Gastroesophageal sphincter (tissue), 4 donors: ENCODE results near the gene SST. TPM values are rescaled to one million over a fixed set of nuclear protein-coding genes. Genes with fewer than 3 reads are reported as not detected.

ENCODE experiments used
- ATAC-seq: fragments of 150-250 bp; one replicate; pipeline ENCODE4 v1.9.1; 2016; ENCODE audit warnings: mild to moderate bottlenecking, moderate library complexity
- H3K27ac ChIP-seq, 4 donors: fragments of 200-600 bp; sonication (generic) in 3 of 4; 1 replicate in 3 of 4; 2 replicates in 1 of 4; pipeline ENCODE4 v1.5.1; 2016 to 2019
- H3K27me3 ChIP-seq: fragments of 200-600 bp; sonication (generic); one replicate; pipeline ENCODE4 v1.5.1; 2019
- H3K36me3 ChIP-seq, 2 donors: fragments of 200-600 bp; sonication (generic); one replicate each; pipeline ENCODE4 v1.5.1; 2019; ENCODE audit warnings: control low read depth in 1 of 2
- H3K4me1 ChIP-seq, 3 donors: fragments of 200-600 bp; sonication (generic); 1 replicate in 2 of 3; 2 replicates in 1 of 3; pipeline ENCODE4 v1.5.1; 2016 to 2019; ENCODE audit warnings: control low read depth in 2 of 3
- H3K4me3 ChIP-seq, 2 donors: fragments of 200-600 bp; sonication (generic); one replicate each; pipeline ENCODE4 v1.5.1; 2019; ENCODE audit warnings: mild to moderate bottlenecking in 1 of 2, moderate library complexity in 1 of 2
- H3K9me3 ChIP-seq, 3 donors: fragments of 200-600 bp; sonication (generic); one replicate each; pipeline ENCODE4 v1.5.1; 2017 to 2019; ENCODE audit warnings: control low read depth in 2 of 3
- EP300 ChIP-seq: sonication (generic); formaldehyde crosslinking; IDR thresholded peaks from one replicate; pipeline ENCODE4 v1.6.1; 2017; ENCODE audit warnings: antibody characterized with exemption, mild to moderate bottlenecking
- POLR2A ChIP-seq, 2 donors: fragments of 450-650 bp; IDR thresholded peaks; one replicate each; pipeline ENCODE4 v1.6.1; 2017; ENCODE audit warnings: antibody characterized with exemption in 2 of 2, mild to moderate bottlenecking in 2 of 2, moderate library complexity in 1 of 2
- POLR2AphosphoS5 ChIP-seq: sonication (generic); formaldehyde crosslinking; IDR thresholded peaks from one replicate; pipeline ENCODE4 v1.6.1; 2017; ENCODE audit warnings: antibody characterized with exemption
- WGBS, 2 donors: methylation state at CpG; one replicate each; pipeline ENCODE4 v1.1.5; 2018; ENCODE audit warnings: low coverage in 1 of 2; 5-methylcytosine and 5-hydroxymethylcytosine counted together
- total RNA-seq, 4 donors: library from RNA; depleted of rRNA; stranded (reverse); fragments of >200 nt; gene quantifications; one replicate each; pipeline ENCODE4 v1.1.0, GENCODE V29; 2016
- TF ChIP-seq, protein P1 (sequence below), 4 experiments: fragments of 200-600 bp in 2 of 4; fragments of 450-650 bp in 2 of 4; sonication (generic) in 1 of 4; IDR thresholded peaks; one replicate each; pipeline ENCODE4 v1.5.1; 2017 to 2019; ENCODE audit warnings: antibody characterized with exemption in 4 of 4, mild to moderate bottlenecking in 2 of 4, moderate library complexity in 2 of 4

SST gene
- total RNA-seq, 4 donors from 2014 or later, result 0.81 to 2.2 (median 1.2) TPM; not detected in 1

- Histone ChIP-seq H3K36me3 (no peaks in the 10 kb centered on the region), H3K4me1 (no peaks in the 10 kb centered on the region), H3K4me3 (no peak overlapping the region), H3K27me3 (peaks cover 39% of the 10 kb centered on the region), H3K27ac (no peak overlapping the region), H3K9me3 (no peaks in the 10 kb centered on the region)
- TF ChIP-seq POLR2AphosphoS5 (no peak), EP300 (no peak), POLR2A (IDR thresholded peaks at IDR 0.05) (no peak)
- TF ChIP-seq, protein P1, sequence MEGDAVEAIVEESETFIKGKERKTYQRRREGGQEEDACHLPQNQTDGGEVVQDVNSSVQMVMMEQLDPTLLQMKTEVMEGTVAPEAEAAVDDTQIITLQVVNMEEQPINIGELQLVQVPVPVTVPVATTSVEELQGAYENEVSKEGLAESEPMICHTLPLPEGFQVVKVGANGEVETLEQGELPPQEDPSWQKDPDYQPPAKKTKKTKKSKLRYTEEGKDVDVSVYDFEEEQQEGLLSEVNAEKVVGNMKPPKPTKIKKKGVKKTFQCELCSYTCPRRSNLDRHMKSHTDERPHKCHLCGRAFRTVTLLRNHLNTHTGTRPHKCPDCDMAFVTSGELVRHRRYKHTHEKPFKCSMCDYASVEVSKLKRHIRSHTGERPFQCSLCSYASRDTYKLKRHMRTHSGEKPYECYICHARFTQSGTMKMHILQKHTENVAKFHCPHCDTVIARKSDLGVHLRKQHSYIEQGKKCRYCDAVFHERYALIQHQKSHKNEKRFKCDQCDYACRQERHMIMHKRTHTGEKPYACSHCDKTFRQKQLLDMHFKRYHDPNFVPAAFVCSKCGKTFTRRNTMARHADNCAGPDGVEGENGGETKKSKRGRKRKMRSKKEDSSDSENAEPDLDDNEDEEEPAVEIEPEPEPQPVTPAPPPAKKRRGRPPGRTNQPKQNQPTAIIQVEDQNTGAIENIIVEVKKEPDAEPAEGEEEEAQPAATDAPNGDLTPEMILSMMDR (IDR thresholded peaks at IDR 0.05), result no peak
- ATAC-seq, result no peak
These were observed 5.2 kb downstream of the SST start for GRCh38 chr3:187665010-187665409.

DNA sequence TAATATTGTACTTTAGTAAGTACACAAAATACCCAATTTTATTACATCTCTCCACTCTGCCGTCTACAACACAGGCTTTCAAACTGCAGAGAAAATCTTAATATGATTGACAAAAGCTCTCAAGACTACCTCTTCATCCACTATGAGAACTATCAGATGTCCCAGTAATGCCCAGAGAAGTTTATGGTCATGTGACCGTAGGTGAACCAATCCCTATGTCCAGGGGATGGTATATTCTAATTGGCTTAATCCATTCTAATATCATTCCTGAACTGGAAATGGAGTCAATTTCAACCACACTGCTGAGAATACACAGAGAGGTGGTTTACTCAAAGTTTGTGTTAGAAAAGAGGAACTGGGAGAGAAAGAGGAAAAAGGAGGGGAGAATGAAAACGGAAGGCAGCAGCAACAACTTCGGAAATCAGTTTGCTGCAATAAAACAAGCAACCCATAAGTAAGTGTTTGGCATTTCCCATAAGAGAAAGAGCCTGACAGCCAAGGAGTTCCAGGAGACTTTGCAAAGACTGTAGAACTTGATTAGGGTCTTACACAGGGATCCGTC lies 7.3 kb downstream of the SST start:
- Histone ChIP-seq H3K9me3 (no peaks in the 10 kb centered on the region), H3K4me3 (no peak overlapping the region), H3K36me3 (no peaks in the 10 kb centered on the region), H3K27me3 (peaks cover 18% of the 10 kb centered on the region), H3K4me1 (no peaks in the 10 kb centered on the region), H3K27ac (no peak overlapping the region)
- no peak for ATAC-seq
- TF ChIP-seq POLR2A (IDR thresholded peaks at IDR 0.05), result no peak
- TF ChIP-seq, protein P1 (IDR thresholded peaks at IDR 0.05), result no peak
- no peak for TF ChIP-seq EP300
- TF ChIP-seq POLR2AphosphoS5, result no peak
- 53 to 91% methylated on average over 4 to 5 of the region's 5 CpGs for WGBS, 2 donors

- Histone ChIP-seq H3K27ac (no peak overlapping the region), H3K27me3 (peaks cover 9% of the 10 kb centered on the region), H3K4me1 (no peaks in the 10 kb centered on the region), H3K4me3 (no peak overlapping the region), H3K9me3 (no peaks in the 10 kb centered on the region), H3K36me3 (no peaks in the 10 kb centered on the region)
- no peak for TF ChIP-seq POLR2AphosphoS5
- TF ChIP-seq, protein P1 (IDR thresholded peaks at IDR 0.05), result no peak
- no peak for TF ChIP-seq EP300
- no peak for TF ChIP-seq POLR2A (IDR thresholded peaks at IDR 0.05)
- no peak for ATAC-seq
These were observed 8.9 kb downstream of the SST start for GRCh38 chr3:187661267-187661666.

GRCh38 chr3:187651282-187651681 lies 18.9 kb downstream of the SST start:
- Histone ChIP-seq H3K4me1 (no peaks in the 10 kb centered on the region), H3K4me3 (no peak overlapping the region), H3K27me3 (peaks cover 18% of the 10 kb centered on the region), H3K27ac (no peak overlapping the region), H3K36me3 (no peaks in the 10 kb centered on the region), H3K9me3 (peaks cover 0 to 9% (median 0%) of the 10 kb centered on the region in 3 donors)
- TF ChIP-seq, protein P1 (IDR thresholded peaks at IDR 0.05), result no peak
- TF ChIP-seq EP300, result no peak
- 51% methylated on average over 2 of the region's 2 CpGs; no CpG with 5 or more reads in 1 of the 2 donors for WGBS, 2 donors
- no peak for ATAC-seq

DNA sequence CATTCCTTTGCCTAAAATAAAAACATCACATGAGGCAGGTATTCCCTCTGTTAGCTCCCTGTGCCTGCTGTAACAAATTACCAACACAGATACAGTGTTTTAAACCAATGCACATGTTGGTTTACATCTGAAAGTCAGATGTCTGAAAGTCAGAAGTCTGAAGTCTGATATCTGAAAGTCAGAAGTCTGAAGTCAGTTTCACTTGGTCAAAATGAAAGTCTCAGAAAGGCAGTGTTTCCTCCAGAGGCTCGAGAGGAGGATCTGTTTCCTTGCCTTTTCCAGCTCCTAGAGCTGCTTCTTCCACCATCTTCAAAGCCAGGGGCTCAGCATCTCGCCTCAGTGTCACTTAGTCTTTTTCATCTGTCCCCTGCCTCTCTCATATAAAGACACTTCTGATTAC lies 22.0 kb downstream of the SST start:
- Histone ChIP-seq H3K4me1 (no peaks in the 10 kb centered on the region), H3K27ac (no peak overlapping the region), H3K36me3 (no peaks in the 10 kb centered on the region), H3K27me3 (peaks cover 18% of the 10 kb centered on the region), H3K4me3 (no peak overlapping the region), H3K9me3 (peaks cover 0 to 9% (median 0%) of the 10 kb centered on the region in 3 donors)
- ATAC-seq, result no peak
- WGBS, 2 donors, result 69 to 70% methylated on average over 2 of the region's 2 CpGs
- TF ChIP-seq, protein P1 (IDR thresholded peaks at IDR 0.05), result no peak
- TF ChIP-seq EP300 (no peak), POLR2A (IDR thresholded peaks at IDR 0.05) (no peak), POLR2AphosphoS5 (no peak)
